HepG2 (cell line): ENCODE results near the gene B3GALT6. TPM values are rescaled to one million over a fixed set of nuclear protein-coding genes. Genes with fewer than 3 reads are reported as not detected.
A peak's percentile ranks its signal among the peaks of the same experiment; 100 is the strongest.

ENCODE experiments used
- ARID2 ChIP-seq: sonication (generic); formaldehyde crosslinking; IDR thresholded peaks from 2 replicates; pipeline ENCODE4 v1.8.1; 2022; ENCODE audit warnings: mild to moderate bottlenecking, missing genetic modification reagents, borderline replicate concordance
- MAF1 ChIP-seq: sonication (generic); formaldehyde crosslinking; IDR thresholded peaks from 2 replicates; pipeline ENCODE4 v1.5.0; 2020; ENCODE audit warnings: missing genetic modification reagents, borderline replicate concordance
- MAZ ChIP-seq, 2 experiments: sonication (generic) in 1 of 2; formaldehyde crosslinking in 1 of 2; IDR thresholded peaks; 2 replicates each; pipeline versions ENCODE4 v1.5.0 to v1.6.1; 2012 to 2020; ENCODE audit warnings: low read depth in 2 of 2, mild to moderate bottlenecking in 2 of 2, borderline replicate concordance in 1 of 2, improper control_type of control experiment in 1 of 2, low read length in 1 of 2, missing genetic modification reagents in 1 of 2, moderate library complexity in 1 of 2
- MXD4 ChIP-seq: IDR thresholded peaks from 2 replicates; pipeline ENCODE4 v1.6.1; 2016; ENCODE audit warnings: mild to moderate bottlenecking, missing biosample characterization, missing genetic modification reagents
- NFE2L1 ChIP-seq: sonication (generic); formaldehyde crosslinking; IDR thresholded peaks from 2 replicates; pipeline ENCODE4 v1.4.0; 2020; ENCODE audit warnings: missing genetic modification reagents, mild to moderate bottlenecking, borderline replicate concordance
- NFKB2 ChIP-seq: sonication (generic); formaldehyde crosslinking; IDR thresholded peaks from 2 replicates; pipeline ENCODE4 v1.4.0; 2020; ENCODE audit warnings: missing genetic modification reagents, borderline replicate concordance
- RELA ChIP-seq: sonication (generic); formaldehyde crosslinking; IDR thresholded peaks from 2 replicates; pipeline ENCODE4 v1.4.0; 2020; ENCODE audit warnings: missing genetic modification reagents
- SAP130 ChIP-seq: IDR thresholded peaks from 2 replicates; pipeline ENCODE4 v1.6.1; 2016; ENCODE audit warnings: low read depth
- SOX5 ChIP-seq: IDR thresholded peaks from 2 replicates; pipeline ENCODE4 v1.6.1; 2016; ENCODE audit warnings: borderline replicate concordance
- THAP11 ChIP-seq: IDR thresholded peaks from 2 replicates; pipeline ENCODE4 v1.6.1; 2016; ENCODE audit warnings: missing biosample characterization, missing genetic modification reagents
- ZNF274 ChIP-seq: sonication (generic); formaldehyde crosslinking; IDR thresholded peaks from 2 replicates; pipeline ENCODE4 v1.5.1; 2020; ENCODE audit warnings: mild to moderate bottlenecking, missing genetic modification reagents
- ZNF543 ChIP-seq: sonication (generic); formaldehyde crosslinking; IDR thresholded peaks from 2 replicates; pipeline ENCODE4 v1.4.0; 2020; ENCODE audit warnings: mild to moderate bottlenecking, missing genetic modification reagents
- ZNF570 ChIP-seq: sonication (generic); formaldehyde crosslinking; IDR thresholded peaks from 2 replicates; pipeline ENCODE4 v1.4.0; 2020; ENCODE audit warnings: mild to moderate bottlenecking, missing genetic modification reagents, borderline replicate concordance
- ZNF589 ChIP-seq: sonication (generic); formaldehyde crosslinking; conservative IDR thresholded peaks from 2 replicates; pipeline ENCODE4 v1.8.0; 2022; ENCODE audit warnings: mild to moderate bottlenecking, moderate library complexity, missing genetic modification reagents
- ZNF678 ChIP-seq: sonication (generic); formaldehyde crosslinking; IDR thresholded peaks from 2 replicates; pipeline ENCODE4 v1.4.0; 2020; ENCODE audit warnings: mild to moderate bottlenecking, missing genetic modification reagents
- ZNF777 ChIP-seq: sonication (generic); formaldehyde crosslinking; IDR thresholded peaks from 2 replicates; pipeline ENCODE4 v1.4.0; 2020; ENCODE audit warnings: missing genetic modification reagents
- ZNF788 ChIP-seq: sonication (generic); formaldehyde crosslinking; IDR thresholded peaks from 2 replicates; pipeline ENCODE4 v1.5.0; 2020; ENCODE audit warnings: mild to moderate bottlenecking, missing genetic modification reagents, borderline replicate concordance
- polyA plus RNA-seq, 8 experiments: library from polyadenylated mRNA; depleted of rRNA in 3 of 8; stranded (reverse) in 7 of 8; unstranded in 1 of 8; fragments of >200 nt; fragmentation: Illumina TruSeq in 4 of 8; extraction: Trizol in 4 of 8; gene quantifications; 2 replicates each; pipeline versions ENCODE4 v1.2.1 to v1.2.3, GENCODE V29; 2011 to 2016; ENCODE audit warnings: low read depth in 4 of 8, missing spikeins in 1 of 8, mixed read lengths in 1 of 8; ENCODE audit not compliant: insufficient read depth in 1 of 8
- total RNA-seq, 5 experiments: library from RNA; depleted of rRNA; stranded (reverse); fragments of >200 nt; fragmentation: Illumina TruSeq; extraction: Trizol; gene quantifications; 2 replicates each; pipeline ENCODE4 v1.2.3, GENCODE V29; 2016; ENCODE audit warnings: low read depth in 1 of 5
- TF ChIP-seq, protein P1 (sequence below): sonication (generic); formaldehyde crosslinking; IDR thresholded peaks from 2 replicates; pipeline ENCODE4 v1.8.1; 2022; ENCODE audit warnings: mild to moderate bottlenecking, missing genetic modification reagents
- TF ChIP-seq, protein P2 (sequence below): IDR thresholded peaks from 2 replicates; pipeline ENCODE4 v1.6.1; 2016; ENCODE audit warnings: missing compliant biosample characterization, missing genetic modification reagents, borderline replicate concordance
- TF ChIP-seq, protein P3 (sequence below): sonication (generic); formaldehyde crosslinking; IDR thresholded peaks from 2 replicates; pipeline ENCODE4 v1.4.0; 2020; ENCODE audit warnings: mild to moderate bottlenecking, missing genetic modification reagents, borderline replicate concordance

Gene B3GALT6
- total and polyA plus RNA-seq, 2 of the 13 experiments (the other 11 are each of a cell fraction or from before 2014, with no cell fraction given), result 3.9 to 14.2 TPM

DNA sequence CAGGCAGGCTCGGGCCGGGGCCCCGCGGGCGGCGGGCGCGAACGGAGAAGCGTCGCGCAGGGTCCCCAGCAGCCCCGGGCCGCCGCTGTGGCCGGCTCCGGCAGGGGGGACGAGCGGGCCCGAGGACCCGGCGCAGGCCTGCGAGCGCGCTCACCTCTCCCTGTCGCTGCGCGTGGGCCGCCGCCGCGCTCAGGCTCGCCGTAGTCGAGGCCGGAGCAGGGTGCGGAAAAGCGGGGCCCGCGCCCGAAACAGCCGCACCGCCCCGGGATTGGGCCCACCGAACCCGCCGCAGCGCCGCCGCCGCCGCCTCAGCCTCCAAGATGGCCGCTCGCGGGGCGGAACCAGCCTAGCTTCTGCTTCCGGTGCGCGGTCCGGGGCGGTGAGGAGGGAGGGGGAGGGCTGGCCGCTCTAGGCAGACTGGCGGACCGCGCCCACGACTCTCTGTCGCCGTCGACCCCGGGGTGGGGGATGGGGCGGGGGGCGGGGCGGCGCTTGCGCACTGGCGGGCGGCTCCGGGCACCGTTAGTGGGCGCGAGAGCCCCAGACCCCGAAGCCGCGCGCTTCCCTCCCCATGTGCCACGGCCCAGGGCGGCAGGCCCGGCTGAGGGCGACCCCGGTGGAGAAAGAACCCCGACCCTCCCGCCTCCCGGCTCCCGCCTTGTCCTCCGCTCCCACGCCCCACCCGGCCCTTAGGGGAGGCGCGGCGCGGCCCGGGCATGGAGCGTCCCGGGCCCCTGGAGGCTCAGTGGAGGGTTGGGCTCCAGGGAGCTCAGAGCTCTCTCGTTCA is 41.7 kb downstream of the B3GALT6 start, which contains the start of gene UBE2J2 (continued):
- TF ChIP-seq SAP130 (CRISPR knock-in tag) (peak; percentile 71; the same call in 1 of the 2 replicates), RELA (no peak), NFE2L1 (CRISPR knock-in tag) (no peak), MXD4 (CRISPR knock-in tag) (peak; percentile 73; the same call in 1 of the 2 replicates), ZNF543 (CRISPR knock-in tag) (0 out of 2 replicates have a peak, but pooled peaks have one; percentile 75), MAZ (IDR thresholded peaks at IDR 0.05; ENCODE audit: borderline replicate concordance, low read depth, low read length) (peak; percentile 35; the same call in 1 of the 2 replicates), MAZ (CRISPR knock-in tag; IDR thresholded peaks at IDR 0.05; ENCODE audit: low read depth) (peak; percentile 87), ZNF678 (CRISPR knock-in tag) (peak; percentile 58; the same call in 1 of the 2 replicates), THAP11 (CRISPR knock-in tag) (peak; percentile 93), MAF1 (CRISPR knock-in tag) (no peak; the same call in 1 of the 2 replicates), ZNF788 (CRISPR knock-in tag) (peak; percentile 14), ZNF777 (no peak), NFKB2 (CRISPR knock-in tag) (peak; percentile 59; the same call in 1 of the 2 replicates), SOX5 (CRISPR knock-in tag) (no peak), ARID2 (0 out of 2 replicates have a peak, but pooled peaks have one; percentile 82), ZNF274 (CRISPR knock-in tag) (0 out of 2 replicates have a peak, but pooled peaks have one; percentile 74), ZNF589 (peak; percentile 59; the same call in 1 of the 2 replicates), ZNF570 (no peak)
- TF ChIP-seq, protein P1, sequence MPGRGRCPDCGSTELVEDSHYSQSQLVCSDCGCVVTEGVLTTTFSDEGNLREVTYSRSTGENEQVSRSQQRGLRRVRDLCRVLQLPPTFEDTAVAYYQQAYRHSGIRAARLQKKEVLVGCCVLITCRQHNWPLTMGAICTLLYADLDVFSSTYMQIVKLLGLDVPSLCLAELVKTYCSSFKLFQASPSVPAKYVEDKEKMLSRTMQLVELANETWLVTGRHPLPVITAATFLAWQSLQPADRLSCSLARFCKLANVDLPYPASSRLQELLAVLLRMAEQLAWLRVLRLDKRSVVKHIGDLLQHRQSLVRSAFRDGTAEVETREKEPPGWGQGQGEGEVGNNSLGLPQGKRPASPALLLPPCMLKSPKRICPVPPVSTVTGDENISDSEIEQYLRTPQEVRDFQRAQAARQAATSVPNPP, result 0 out of 2 replicates have a peak, but pooled peaks have one; percentile 50
- TF ChIP-seq, protein P2, sequence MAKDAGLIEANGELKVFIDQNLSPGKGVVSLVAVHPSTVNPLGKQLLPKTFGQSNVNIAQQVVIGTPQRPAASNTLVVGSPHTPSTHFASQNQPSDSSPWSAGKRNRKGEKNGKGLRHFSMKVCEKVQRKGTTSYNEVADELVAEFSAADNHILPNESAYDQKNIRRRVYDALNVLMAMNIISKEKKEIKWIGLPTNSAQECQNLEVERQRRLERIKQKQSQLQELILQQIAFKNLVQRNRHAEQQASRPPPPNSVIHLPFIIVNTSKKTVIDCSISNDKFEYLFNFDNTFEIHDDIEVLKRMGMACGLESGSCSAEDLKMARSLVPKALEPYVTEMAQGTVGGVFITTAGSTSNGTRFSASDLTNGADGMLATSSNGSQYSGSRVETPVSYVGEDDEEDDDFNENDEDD (CRISPR knock-in tag), result peak; percentile 72; the same call in 1 of the 2 replicates
- TF ChIP-seq, protein P3, sequence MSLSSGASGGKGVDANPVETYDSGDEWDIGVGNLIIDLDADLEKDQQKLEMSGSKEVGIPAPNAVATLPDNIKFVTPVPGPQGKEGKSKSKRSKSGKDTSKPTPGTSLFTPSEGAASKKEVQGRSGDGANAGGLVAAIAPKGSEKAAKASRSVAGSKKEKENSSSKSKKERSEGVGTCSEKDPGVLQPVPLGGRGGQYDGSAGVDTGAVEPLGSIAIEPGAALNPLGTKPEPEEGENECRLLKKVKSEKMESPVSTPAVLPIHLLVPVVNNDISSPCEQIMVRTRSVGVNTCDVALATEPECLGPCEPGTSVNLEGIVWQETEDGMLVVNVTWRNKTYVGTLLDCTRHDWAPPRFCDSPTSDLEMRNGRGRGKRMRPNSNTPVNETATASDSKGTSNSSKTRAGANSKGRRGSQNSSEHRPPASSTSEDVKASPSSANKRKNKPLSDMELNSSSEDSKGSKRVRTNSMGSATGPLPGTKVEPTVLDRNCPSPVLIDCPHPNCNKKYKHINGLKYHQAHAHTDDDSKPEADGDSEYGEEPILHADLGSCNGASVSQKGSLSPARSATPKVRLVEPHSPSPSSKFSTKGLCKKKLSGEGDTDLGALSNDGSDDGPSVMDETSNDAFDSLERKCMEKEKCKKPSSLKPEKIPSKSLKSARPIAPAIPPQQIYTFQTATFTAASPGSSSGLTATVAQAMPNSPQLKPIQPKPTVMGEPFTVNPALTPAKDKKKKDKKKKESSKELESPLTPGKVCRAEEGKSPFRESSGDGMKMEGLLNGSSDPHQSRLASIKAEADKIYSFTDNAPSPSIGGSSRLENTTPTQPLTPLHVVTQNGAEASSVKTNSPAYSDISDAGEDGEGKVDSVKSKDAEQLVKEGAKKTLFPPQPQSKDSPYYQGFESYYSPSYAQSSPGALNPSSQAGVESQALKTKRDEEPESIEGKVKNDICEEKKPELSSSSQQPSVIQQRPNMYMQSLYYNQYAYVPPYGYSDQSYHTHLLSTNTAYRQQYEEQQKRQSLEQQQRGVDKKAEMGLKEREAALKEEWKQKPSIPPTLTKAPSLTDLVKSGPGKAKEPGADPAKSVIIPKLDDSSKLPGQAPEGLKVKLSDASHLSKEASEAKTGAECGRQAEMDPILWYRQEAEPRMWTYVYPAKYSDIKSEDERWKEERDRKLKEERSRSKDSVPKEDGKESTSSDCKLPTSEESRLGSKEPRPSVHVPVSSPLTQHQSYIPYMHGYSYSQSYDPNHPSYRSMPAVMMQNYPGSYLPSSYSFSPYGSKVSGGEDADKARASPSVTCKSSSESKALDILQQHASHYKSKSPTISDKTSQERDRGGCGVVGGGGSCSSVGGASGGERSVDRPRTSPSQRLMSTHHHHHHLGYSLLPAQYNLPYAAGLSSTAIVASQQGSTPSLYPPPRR (CRISPR knock-in tag), result 0 out of 2 replicates have a peak, but pooled peaks have one; percentile 36
